ENCODE data around the gene LCP2.

LCP2 gene

GRCh38 chr5:170275376-170275994 lies 22.1 kb downstream of the LCP2 start:
- Mint-ChIP-seq H3K36me3 (ENCODE audit: low read depth) (no peaks in the 10 kb centered on the region), H3K27ac (no peak overlapping the region), H3K4me3 (no peak overlapping the region), H3K27me3 (ENCODE audit: low read depth, poor library complexity) (peaks cover 31% of the 10 kb centered on the region), H3K9me3 (no peaks in the 10 kb centered on the region), H3K4me1 (peaks cover 44% of the 10 kb centered on the region)
- no peak for TF ChIP-seq CTCF (IDR thresholded peaks at IDR 0.05)
- no peak for DNase-seq

GRCh38 chr5:170273968-170274710 lies 23.4 kb downstream of the LCP2 start:
- DNase-seq: peak; percentile 31
- H3K27me3 Mint-ChIP-seq (ENCODE audit: low read depth, poor library complexity): peaks cover 31% of the 10 kb centered on the region

GRCh38 chr5:170270293-170271069 lies 27.1 kb downstream of the LCP2 start:
- Mint-ChIP-seq H3K36me3 (ENCODE audit: low read depth) (no peaks in the 10 kb centered on the region), H3K27ac (no peak overlapping the region), H3K9me3 (no peaks in the 10 kb centered on the region), H3K27me3 (ENCODE audit: low read depth, poor library complexity) (peaks cover 24% of the 10 kb centered on the region), H3K4me3 (no peak overlapping the region), H3K4me1 (peaks cover 50% of the 10 kb centered on the region)
- TF ChIP-seq CTCF (IDR thresholded peaks at IDR 0.05): no peak
- no peak for DNase-seq

More at GRCh38 chr5:170273968-170274710, 23.4 kb downstream of the LCP2 start:
- Mint-ChIP-seq H3K4me3 (no peak overlapping the region), H3K27ac (peak overlapping the region; percentile 25), H3K9me3 (no peaks in the 10 kb centered on the region), H3K36me3 (ENCODE audit: low read depth) (no peaks in the 10 kb centered on the region), H3K4me1 (peaks cover 30% of the 10 kb centered on the region)
- TF ChIP-seq CTCF (IDR thresholded peaks at IDR 0.05): no peak

- H3K27me3 Mint-ChIP-seq (ENCODE audit: low read depth, poor library complexity): peaks cover 24% of the 10 kb centered on the region
- no peak overlapping the region for H3K4me3 Mint-ChIP-seq
- H3K36me3 Mint-ChIP-seq (ENCODE audit: low read depth): no peaks in the 10 kb centered on the region
- no peak for DNase-seq
- H3K9me3 Mint-ChIP-seq: no peaks in the 10 kb centered on the region
- H3K27ac Mint-ChIP-seq: no peak overlapping the region
- H3K4me1 Mint-ChIP-seq: peaks cover 52% of the 10 kb centered on the region
- TF ChIP-seq CTCF (IDR thresholded peaks at IDR 0.05): no peak
These were observed 28.0 kb downstream of the LCP2 start for GRCh38 chr5:170269579-170269978.

- TF ChIP-seq CTCF (IDR thresholded peaks at IDR 0.05): no peak
- Mint-ChIP-seq H3K27ac (no peak overlapping the region), H3K9me3 (no peaks in the 10 kb centered on the region), H3K4me1 (peaks cover 53% of the 10 kb centered on the region), H3K4me3 (no peak overlapping the region), H3K27me3 (ENCODE audit: low read depth, poor library complexity) (peaks cover 24% of the 10 kb centered on the region), H3K36me3 (ENCODE audit: low read depth) (no peaks in the 10 kb centered on the region)
- DNase-seq: no peak
These were observed 28.7 kb downstream of the LCP2 start for GRCh38 chr5:170268884-170269283.
